CD4-positive, alpha-beta T cell treated with Interleukin-1 beta for 1 hour (primary cell): Measurements from ENCODE around the gene DMTF1.
"Not testable (repeated sequence)": the region's sequence is repeated elsewhere in the genome, so short reads cannot be mapped to it uniquely, and the experiment has no call there.

ENCODE experiments used
- DNase-seq, 2 donors: peaks; one replicate each; pipeline ENCODE4 v3.0.0-alpha.2; 2020 to 2022

DMTF1 gene

DNA sequence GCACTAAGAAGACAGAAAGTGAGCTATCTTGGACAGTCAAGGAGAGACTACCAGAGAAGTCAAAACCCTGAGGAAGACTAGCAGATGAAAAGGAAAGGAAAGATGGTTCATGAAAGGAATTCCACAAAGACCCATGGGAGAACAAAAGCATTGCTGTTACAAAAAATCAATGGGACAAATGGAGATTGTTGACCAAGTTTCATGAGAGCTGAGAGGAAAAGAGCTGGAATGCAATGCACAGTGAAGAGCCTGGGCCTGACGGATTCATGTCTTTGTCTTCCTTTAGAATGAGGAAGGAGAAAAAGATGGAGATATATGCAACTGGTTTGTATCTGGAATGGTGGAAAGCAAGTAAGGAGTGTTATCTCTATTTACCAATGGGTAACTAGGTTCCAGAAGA is 50.0 kb downstream of the DMTF1 start:
- no peak for DNase-seq

DNA sequence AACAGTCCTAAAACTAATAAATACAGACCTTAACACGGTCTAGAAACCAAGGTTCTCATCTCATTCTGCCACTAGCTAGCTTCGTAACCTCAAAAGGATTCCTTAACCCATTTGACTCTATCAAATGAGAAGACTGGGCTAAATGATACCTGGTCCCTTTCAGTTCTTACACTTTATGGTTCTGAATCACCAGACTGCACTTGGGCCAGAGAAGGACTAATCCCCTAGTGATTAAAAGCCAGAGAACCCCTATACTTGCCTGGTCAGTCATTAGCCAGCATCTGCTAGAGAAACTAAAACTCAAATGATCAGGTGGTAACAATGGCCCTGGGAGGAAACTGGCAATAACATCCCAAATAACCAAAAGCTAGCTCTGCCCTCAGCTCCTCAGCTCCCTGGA is 50.5 kb downstream of the DMTF1 start:
- no peak for DNase-seq

DNA sequence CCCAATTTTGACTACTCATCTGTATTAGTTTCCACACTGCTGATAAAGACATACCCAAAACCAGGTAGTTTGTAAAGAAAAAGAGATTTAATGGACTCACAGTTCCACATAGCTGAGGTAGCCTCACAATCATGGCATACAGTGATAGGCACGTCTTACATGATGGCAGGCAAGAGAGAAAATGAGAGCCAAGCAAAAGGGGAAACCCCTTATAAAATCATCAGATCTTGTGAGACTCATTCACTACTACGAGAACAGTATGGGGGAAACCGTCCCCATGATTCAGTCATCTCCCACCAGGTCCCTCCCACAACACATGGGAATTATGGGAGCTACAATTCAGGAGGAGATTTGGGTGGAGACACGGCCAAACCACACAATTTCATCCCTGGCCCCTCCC is 51.7 kb downstream of the DMTF1 start:
- DNase-seq: not testable (repeated sequence)

DNA sequence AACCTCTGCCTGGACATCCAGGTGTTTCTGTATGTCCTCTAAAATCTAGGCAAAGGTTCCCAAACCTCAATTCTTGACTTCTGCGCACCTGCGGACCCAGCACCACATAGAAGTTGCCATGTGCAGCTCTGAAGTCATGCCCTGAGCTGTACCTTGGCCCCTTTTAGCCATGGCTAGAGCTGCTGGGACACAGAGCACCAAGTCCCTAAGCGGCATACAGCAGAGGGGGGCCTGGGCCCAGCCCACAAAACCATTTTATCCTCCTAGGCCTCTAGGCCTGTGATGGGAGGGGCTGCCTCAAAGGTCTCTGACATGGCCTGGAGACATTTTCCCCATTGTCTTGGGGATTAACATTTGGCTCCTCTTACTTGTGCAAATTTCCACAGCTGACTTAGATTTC is 52.7 kb downstream of the DMTF1 start:
- no peak for DNase-seq

DNA sequence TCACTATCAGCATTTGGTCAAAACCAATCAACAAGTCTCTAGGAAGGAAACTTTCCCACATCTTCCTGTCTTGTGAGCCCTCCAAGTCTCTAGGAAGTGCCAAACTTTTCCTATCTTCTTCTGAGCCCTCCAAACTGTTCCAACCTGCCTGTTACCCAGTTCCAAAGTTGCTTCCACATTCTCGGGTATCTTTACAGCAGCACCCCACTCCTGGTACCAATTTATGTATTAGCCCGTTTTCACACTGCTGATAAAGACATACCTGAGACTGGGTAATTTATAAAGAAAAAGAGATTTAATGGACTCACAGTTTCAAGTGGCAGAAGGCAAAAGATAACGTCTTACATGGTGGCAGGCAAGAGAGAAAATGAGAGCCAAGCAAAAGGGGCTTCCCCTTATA is 53.4 kb downstream of the DMTF1 start:
- DNase-seq: not testable (repeated sequence)

DNA sequence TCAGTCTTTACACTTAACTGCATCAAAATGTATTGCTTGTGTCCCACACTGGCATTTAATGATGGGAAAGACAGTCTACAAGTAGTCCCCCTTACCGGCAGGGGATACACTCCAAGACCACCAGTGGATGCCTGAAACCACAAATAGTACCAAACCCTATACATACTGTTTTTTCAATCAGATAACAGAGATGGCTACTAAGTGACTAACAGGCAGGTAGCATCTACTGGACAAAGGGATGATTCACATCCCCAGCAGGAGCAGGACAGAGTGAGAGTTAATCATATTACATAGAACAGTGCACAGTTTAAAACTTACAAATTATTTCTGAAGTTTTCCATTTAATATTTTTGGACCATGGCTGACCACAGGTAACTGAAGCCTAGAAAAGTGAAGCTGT is 54.1 kb downstream of the DMTF1 start:
- no peak for DNase-seq

DNA sequence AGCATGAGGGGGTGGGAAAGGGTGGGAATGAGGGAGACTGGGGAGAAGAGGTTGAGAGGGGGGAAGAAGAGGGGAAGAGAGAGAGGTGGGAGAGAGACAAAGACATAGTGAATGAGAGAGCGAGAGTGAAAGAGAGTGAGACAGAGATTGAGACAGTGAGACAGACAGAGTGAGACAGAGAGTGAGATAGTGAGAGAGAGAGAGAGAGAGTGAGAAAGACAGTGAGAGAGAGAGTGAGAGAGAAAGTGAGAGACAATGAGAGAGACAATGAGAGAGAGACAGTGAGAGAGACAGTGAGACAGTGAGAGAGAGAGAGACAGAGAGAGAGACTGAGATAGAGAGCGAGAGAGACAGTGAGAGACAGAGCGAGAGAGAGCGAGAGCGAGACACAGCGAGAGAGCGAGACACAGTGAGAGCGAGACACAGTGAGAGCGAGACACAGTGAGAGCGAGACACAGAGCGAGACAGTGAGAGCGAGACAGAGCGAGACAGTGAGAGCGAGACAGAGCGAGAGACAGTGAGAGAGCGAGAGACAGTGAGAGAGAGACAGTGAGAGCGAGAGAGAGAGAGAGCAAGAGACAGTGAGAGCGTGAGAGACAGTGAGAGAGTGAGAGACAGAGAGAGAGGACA is 57.2 kb downstream of the DMTF1 start:
- DNase-seq: no peak

DNA sequence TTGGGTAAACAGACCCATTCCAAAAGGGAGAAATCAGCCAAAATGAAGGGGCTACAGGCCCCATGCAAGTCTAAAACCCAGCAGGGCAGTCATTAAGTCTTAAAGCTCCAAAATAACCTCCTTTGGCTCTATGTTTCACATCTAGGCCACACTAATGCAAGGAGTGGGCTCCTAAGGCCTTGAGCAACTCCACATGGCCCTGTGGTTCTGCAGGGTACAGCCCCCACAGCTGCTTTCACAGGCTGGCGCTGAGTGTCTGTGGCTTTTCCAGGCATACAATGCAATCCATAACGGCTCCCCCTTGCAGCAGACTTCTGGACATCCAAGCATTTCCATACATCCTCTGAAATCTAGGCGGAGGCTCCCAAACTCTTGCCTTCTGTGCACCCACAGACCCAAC is 58.3 kb downstream of the DMTF1 start:
- no peak for DNase-seq

DNA sequence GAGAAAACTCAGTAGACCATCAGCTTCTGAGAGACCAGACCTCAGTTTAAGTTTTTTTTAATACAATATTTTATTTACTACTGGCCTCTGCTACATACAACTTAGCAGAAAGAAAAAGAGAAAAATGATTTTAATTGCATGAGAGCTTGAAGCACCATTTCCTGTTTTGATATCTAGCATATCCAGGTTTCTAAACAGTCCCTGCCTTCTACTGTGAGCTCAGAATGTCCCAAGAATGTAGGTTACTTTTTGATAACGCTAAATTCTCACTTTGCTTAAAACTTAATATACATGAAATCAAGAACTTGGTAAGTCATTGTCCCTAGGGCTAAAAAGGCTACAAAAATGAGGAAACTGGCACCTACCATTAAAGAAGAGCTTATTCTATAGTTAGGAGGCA is 60.2 kb downstream of the DMTF1 start:
- DNase-seq: no peak

DNA sequence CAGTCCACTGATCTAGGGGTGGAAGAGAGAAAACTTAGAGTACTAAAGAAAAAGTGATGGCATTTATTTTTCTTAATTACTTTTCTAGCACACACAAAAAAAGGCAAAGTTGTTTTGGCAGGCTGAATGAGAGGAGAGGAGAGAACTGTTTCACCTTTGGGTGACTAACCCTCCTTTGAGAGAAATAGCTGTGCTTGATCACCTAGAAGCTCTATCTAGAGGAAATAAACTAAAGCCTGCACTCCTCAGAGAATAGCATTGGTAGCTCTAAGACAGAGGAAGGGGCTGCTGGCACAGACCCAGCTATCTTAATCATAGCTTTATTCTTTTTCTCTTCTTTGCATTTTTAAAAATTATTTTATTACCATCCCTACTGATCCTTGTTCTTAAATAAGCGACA is 61.0 kb downstream of the DMTF1 start:
- no peak for DNase-seq

DNA sequence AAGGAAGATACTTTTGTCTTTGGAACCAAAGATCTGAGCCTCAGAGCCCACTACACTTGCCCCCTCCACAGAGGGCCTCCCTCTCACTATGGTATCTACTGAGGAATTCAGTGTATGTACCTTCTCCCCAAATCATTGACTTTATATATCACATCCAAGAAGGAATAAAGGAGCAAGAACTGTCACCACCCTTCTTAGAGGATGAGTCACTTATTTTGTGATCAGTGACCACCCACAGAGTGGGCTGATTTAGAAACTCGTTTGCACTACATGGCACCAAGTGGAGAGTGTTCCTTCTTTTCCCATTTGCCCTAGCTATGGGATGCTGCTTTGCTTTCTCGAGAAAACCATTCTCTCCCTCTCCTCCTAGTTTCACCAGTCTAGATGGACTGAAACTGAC is 61.6 kb downstream of the DMTF1 start:
- DNase-seq: no peak

DNA sequence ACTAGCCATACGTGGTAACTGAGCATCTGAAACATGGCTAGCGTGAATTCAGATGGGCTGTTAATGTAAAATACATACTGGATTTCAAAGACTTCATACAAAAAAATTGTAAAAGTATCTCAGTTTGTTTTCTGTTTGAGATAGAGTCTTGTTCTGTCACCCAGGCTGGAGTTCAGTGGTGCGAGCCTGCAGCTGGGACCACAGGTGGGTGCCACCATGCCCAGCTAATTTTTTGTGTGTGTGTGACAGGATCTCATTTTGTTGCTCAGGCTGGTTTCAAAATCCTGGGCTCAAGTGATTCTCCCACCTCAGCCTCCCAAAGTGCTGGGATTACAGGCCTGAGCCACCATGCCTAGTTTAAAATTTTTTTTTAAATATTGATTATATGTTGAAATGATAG is 62.8 kb downstream of the DMTF1 start:
- peak in 1 of 2 donors; percentile 22 for DNase-seq

DNA sequence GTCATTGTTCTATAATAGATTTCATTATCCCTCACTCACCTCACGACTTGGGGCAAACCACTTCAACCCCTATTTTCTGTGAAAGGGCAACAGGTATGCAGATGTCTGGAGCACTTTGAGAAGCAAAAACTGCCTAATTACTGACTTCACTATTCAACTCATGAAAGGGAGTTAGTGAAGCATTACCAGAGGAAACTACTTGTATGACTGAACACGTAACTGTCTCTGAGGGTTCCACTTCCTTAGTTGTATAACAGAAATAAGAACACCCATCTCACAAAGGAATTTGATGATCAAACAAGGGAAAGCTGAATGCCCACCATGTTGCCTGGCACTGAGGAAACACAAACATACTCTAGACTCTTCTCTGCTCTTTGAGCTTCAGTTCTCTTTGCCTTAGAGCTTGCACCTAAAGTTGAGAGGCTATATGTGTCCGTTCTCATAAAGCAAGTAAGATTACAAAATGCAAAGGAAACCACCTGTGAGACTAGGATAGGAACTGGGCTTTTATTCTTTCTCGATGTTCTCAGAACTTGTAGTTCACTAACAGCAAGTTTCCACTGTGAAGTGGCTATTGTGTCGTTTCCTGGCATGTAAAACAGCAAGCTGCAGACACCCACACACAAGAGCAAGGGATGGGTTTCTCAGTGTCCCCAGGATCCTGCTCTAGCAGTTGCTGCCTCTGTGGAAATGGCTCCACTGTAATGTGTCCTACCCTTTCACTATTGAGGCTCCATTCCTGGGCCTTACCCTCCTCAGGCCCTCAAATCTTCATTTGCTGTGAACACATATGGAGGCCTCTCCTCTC is 64.7 kb downstream of the DMTF1 start:
- peak; percentile 61 to 62 for DNase-seq

DNA sequence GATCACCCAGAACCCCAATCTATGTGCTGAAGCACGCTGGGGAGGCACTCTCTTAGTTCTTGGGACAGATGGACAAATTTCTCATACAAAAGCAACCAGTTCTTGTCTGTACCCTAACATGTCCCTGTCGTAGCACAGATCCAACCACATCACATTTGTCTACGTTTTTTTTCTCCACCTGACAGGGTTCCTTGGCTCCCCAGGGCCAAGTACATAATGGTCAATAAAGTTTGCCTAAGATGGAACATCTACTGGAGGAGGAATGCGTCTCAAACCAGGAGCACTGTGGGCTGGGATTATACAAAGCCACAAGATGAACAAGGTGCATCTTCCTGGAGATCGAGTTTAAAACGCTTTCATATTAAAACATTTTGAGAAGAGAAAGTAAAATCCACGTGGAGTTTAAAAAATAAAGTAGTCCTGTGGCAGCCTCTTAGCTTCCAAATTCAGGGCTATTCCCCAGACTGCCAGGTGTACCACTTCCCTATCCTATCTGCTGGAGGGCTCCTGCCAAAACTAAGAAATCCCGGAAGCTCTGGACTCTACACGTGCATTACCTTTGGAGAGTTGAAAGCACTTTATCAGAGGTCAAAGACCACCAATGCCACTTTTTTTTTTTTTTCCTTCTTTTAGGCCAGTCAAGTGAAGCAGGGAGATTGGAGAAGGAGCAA is 65.9 kb downstream of the DMTF1 start:
- DNase-seq: peak in 1 of 2 donors; percentile 8

DNA sequence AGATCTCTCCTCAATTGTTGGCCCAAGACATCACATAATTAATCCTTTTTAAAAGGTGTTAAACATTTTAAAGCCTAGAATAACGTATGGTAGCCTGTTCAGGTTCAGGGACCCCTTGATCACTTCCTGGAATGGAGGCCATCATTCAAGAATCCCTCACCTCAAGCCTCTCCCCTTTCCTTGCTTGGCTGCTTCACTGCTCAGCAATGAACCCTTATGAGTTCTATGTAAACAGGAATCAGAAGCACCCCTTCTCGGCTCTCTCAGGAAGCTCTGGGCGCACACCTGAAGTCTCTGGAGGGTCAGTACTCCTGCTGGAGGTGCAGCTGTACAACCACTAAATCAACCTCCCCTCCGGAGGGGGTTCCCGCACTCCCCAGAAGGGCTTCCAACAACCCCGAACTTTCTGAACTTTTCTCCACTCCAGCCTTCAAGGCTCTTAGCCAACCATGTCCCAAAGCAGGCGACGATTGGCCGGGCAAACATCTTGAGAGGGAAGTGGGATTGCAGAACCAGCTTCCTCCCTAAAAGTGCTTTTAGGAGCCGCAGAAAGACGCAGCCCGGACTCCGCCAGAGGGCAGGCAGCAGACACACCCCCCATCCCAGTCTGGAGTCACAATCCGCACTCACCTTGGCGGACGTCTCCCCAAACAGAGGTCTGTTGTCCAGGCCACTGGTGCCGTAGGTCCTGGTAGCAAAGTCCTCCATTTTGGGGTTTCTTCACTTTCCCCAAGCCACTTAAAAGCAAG is 66.7 kb downstream of the DMTF1 start:
- peak; percentile 50 to 57 for DNase-seq

DNA sequence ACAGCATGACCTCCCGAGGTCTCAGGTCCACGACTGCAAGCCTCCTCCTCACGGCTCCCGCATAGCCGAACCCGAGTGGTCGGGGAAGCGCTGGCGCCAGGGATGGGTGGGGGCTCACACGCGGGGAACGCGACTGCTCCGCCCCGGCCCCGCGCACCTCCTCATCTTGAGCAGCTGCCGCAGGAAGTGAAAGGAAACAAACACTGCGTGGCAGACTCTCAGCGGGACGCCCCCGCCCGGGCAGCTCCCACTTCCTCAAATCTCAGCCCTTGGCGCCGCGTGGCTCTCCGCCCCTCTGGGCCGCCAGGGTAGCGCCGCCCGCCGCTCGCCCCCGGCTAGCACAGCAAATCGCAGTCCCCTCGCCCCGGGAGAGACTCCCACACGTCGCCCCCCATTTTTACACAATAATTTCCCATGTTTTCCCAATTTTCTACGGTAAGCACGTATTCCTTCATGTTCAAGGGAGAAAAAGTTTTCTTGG is 67.3 kb downstream of the DMTF1 start, which contains the start of gene TMEM243:
Gene TMEM243, minus strand, starts transcription at position 188 of the 481 bp plus-strand sequence. CDS start 229 bp downstream, outside the sequence.
- DNase-seq: peak; percentile 82 to 88

DNA sequence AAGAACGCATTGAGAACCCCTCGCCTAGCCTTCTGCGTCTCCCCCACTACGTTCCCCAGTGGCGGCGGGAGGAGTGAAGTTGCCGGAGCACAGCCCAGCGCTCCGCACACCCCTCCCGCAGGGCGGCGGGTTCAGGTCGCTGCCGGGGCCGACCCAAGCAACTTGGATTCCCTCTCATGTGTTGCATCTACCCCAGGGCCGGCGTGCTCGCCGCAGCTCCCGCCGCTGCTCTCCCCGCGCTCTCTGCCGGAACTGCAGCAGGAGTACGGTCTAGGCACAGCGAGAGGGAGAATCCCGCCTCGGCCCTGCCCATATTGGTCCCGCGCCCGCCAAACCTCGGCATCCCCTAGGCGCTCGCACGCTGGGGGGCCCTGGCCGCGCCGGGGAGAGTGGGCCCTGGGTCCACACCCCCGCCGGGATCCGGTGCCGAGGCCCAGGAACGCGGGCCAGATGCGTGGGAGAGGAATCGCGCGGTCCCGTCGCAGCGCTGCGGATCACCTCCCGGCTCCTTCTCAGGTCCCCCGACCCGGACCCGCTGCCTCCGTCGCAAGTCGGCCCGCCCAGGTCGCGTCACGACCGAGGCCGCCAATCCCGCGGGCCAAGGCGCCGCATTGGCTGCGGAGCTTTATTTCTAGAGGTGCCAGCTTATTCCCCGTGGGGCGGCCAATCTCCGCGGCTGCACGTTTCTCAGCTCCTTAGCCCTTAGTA is 67.9 kb downstream of the DMTF1 start:
- peak; percentile 84 for DNase-seq

DNA sequence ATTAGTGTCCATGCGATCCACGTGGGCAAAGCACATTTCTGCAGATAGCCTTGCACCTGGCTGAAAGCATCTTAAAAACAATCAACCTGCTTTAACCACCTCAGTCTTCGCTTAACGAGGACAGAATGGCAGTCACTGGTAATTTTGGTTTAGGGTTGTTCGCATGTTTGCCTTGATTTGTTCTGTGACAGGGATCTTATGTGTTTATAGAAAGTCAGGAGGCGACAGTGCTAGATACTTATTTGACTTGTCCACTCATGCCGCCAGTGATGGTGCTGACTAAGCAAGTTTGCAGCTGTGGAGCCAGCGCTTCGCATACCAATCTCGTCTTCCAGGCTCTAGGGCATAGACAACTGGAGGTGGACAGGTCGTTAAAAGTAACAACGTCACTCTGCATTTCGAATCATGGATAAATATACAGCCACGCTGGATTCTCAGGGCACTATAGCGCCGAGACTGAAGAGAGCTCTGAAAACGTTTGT is 68.5 kb downstream of the DMTF1 start:
- DNase-seq: no peak

DNA sequence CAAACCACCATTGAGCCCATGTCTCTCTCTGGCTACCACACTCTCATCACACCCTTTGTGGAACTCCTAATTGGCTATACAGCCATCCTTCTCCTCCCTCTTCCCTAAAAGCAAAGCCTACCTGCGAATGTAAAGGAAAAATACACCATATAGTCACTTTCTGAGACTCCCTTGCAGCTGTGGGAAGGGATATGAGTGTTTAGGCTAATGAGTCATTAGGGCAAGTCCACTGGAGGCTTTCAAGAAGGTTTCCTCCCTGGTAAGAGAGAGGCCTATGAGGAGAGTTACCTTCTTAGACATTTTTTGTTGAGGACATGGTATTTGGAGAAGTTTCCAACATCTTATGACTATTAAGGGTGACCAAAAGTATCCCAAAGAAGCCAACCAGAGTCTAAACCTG is 71.4 kb downstream of the DMTF1 start:
- no peak for DNase-seq

DNA sequence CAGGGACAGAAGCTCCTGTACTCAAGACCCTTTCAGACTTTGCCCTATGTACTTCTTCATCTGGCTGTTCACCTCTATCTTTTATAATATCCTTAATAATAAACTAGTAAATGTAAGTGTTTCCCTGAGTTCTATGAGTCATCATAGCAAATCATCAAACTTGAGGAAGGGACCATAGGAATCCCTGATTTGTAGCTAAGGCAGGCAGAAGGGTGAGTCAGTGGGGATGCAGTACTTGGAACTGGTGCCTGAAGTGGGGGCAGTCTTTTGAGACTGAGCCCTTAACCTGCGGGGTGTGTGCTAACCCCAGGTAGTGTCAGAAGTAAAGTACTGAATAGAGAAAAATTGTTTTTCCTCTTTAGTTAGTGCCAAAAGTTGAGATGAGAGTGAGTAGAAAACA is 73.4 kb downstream of the DMTF1 start:
- no peak for DNase-seq

DNA sequence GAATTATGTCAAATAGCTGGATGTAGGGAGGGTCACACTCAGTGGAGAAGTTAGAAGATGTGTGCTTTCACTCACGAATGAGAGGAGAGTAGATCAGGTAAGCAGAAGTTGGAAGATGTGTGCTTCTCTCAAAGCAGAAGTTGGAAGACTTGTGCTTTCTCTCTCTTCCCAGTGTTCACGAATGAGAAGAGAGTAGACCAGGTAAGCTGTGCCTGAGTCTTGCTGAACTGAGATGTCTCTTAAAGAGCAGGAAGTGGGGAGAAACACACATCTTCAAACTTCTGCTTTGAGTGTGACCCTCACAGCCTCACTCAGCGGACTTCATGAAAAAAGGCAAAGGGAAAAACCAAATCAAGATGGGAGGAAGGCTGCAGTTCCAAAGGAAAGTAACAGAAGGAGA is 74.2 kb downstream of the DMTF1 start:
- DNase-seq: no peak

DNA sequence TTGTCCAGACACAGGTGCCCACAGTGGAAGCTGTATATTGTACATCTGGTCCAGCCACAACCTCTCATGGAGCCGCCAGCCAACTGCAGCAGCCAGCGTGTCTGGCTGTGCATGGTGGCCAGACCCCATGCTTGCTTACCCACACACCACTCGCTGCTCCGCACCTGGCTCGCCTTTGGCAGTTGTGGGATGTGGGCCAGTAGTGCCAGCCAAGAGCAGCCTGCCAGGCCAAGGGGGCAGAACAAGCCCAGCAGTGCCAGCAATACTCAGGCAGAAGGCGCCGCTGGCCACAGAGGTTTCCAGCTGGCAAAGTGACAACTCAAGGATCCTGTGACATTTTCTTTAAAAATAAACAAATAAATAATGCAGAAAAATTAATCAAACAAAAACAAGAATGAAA is 79.0 kb downstream of the DMTF1 start:
- DNase-seq: no peak
